Right lobe of liver (tissue), 4 donors: ENCODE results near the gene LDAH.

Experiments
- POLR2A ChIP-seq: fragments of 450-650 bp; IDR thresholded peaks from one replicate; pipeline ENCODE4 v1.6.1; 2017; ENCODE audit warnings: antibody characterized with exemption, mild to moderate bottlenecking
- TF ChIP-seq, protein P1 (sequence below), 4 donors: fragments of 200-600 bp in 3 of 4; fragments of 450-650 bp in 1 of 4; IDR thresholded peaks; one replicate each; pipeline versions ENCODE4 v1.5.1 to v1.8.0; 2016 to 2022; ENCODE audit warnings: antibody characterized with exemption in 4 of 4, mild to moderate bottlenecking in 2 of 4
- donor health status: DM: no; HTN: no; CAD: no.
- donor health status: DM: no; HTN: no; CAD: no.
- donor health status: DM: no; HTN: yes; CAD: no.

DNA sequence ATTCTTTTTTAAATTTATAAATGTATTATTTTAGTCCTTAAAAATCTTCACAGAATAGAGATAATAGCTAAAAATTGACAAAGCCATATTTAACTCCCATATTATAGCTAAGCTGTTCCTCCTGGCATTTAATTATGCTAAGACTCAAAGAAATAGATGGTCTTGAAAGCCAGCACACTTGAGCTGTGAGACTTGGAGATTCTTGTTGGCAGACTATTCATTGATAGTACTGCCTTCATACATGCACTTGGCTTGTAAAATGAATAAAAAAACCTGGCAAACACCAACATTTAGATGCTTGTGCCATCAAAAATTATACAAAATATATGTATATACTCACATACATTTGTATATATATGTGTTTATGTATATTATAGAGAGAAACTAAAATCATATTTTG, 9.7 kb upstream of the LDAH start:
- TF ChIP-seq, protein P1, sequence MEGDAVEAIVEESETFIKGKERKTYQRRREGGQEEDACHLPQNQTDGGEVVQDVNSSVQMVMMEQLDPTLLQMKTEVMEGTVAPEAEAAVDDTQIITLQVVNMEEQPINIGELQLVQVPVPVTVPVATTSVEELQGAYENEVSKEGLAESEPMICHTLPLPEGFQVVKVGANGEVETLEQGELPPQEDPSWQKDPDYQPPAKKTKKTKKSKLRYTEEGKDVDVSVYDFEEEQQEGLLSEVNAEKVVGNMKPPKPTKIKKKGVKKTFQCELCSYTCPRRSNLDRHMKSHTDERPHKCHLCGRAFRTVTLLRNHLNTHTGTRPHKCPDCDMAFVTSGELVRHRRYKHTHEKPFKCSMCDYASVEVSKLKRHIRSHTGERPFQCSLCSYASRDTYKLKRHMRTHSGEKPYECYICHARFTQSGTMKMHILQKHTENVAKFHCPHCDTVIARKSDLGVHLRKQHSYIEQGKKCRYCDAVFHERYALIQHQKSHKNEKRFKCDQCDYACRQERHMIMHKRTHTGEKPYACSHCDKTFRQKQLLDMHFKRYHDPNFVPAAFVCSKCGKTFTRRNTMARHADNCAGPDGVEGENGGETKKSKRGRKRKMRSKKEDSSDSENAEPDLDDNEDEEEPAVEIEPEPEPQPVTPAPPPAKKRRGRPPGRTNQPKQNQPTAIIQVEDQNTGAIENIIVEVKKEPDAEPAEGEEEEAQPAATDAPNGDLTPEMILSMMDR (IDR thresholded peaks at IDR 0.05) = no peak
- TF ChIP-seq POLR2A = no peak
